NCI-H460 (cell line): ENCODE measurements around the gene EIF2S2. TPM values are rescaled to one million over a fixed set of nuclear protein-coding genes. Genes with fewer than 3 reads are reported as not detected.
"Not testable (repeated sequence)": the region's sequence is repeated elsewhere in the genome, so short reads cannot be mapped to it uniquely, and the experiment has no call there.

Source experiments
- DNase-seq: peaks from one replicate; pipeline ENCODE4 v3.0.0-alpha.2; 2016; ENCODE audit warnings: low read depth; ENCODE audit errors: extremely low read depth
- polyA plus RNA-seq: library from polyadenylated mRNA; depleted of rRNA; stranded (reverse); fragments of >200 nt; gene quantifications from 2 replicates; pipeline ENCODE4 v1.2.3, GENCODE V29; 2014; cell fraction: nucleus; rRNA removed
- total RNA-seq: library from RNA; depleted of rRNA; stranded (reverse); fragments of >200 nt; shearing (Covaris generic); gene quantifications from 2 replicates; pipeline ENCODE4 v1.2.3, GENCODE V29; 2014; rRNA removed

EIF2S2 gene
- total RNA-seq: 257 and 265 TPM in 2 replicates
- polyA plus RNA-seq: 109 and 111 TPM in 2 replicates

DNA sequence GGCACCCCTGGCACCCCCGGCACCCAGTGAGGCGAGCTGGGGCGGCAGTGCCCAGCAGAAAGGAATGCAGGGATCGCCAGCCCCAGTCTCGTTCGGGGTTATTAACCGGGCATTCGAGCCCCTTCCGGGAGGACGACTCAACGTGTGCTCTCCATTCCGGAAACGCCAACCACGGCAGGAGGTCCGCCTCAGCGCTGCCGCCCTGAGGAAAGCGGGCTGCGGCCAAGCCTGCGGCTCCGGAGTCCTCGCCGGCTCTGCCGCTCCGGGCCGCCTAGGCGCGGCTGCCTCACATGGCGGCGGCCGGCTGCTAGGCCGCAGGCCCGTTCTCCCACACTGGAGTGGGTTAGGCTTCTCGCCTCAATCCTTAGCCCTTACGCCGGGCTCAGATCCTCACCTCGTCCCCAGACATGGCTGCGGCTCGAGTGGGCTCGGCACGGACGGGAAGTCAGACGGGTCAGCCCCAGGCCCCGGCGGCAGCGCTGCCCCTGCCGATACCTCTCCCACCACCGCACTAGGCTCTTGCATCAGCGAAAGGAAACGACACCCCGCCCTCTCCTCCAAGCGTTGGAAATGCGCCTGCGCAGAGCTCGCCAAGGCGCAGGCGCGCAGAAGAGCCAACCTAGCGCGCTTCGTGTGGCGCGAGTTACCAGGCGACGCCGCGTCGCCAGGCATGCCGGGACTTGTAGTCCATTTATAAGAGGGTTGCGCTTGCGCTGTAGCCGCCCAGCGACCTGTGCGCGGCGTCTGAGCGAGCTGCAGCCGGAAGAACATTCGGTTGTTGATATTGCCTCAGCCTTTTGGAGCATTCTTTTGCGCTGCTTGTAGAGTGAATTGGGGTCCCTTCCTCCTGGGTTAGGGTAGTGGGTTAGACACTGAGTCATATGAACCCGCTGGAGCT is at the start of gene EIF2S2:
EIF2S2 (minus strand) TSS at position 542 of the 898 bp plus-strand sequence; CDS start at position 409, 133 bp downstream.
- DNase-seq: peak; percentile 99

DNA sequence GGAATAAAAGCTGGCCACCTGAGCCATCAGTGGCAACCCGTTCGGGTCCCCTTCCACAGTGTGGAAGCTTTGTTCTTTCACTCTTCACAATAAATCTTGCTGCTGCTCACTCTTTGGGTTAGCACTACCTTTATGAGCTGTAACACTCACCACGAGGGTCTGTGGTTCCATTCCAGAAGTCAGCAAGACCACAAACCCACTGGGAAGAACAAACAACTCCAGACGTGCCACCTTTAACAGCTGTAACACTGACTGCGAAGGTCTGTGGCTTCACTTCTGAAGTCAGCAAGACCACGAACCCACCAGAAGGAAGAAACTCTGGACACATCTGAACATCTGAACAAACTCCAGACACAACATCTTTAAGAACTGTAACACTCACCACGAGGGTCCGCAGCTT is 45.7 kb upstream of the EIF2S2 start:
- not testable (repeated sequence) for DNase-seq

DNA sequence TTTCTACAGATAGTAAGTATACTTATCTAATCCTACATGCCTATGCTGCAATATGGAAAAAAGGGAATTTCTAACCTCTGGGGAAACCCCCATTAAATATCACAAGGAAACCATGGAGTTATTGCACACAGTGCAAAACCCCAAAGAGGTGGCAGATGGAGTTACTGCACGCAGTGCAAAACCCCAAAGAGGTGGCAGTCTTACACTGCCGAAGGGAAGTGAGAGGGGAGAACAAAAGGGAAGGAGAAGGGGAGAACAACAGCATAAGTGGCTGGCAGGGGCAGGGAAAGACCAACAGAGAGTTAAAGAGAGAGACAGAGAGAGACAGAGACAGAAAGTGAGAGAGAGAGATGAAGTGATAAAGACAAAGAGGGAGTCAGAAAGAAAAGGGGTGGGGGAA is 43.8 kb upstream of the EIF2S2 start:
- no peak for DNase-seq

GRCh38 chr20:34153169-34153568 is 41.1 kb upstream of the EIF2S2 start:
- DNase-seq: not testable (repeated sequence)

- not testable (repeated sequence) for DNase-seq
Observed at GRCh38 chr20:34152073-34152472, 40.0 kb upstream of the EIF2S2 start.

DNA sequence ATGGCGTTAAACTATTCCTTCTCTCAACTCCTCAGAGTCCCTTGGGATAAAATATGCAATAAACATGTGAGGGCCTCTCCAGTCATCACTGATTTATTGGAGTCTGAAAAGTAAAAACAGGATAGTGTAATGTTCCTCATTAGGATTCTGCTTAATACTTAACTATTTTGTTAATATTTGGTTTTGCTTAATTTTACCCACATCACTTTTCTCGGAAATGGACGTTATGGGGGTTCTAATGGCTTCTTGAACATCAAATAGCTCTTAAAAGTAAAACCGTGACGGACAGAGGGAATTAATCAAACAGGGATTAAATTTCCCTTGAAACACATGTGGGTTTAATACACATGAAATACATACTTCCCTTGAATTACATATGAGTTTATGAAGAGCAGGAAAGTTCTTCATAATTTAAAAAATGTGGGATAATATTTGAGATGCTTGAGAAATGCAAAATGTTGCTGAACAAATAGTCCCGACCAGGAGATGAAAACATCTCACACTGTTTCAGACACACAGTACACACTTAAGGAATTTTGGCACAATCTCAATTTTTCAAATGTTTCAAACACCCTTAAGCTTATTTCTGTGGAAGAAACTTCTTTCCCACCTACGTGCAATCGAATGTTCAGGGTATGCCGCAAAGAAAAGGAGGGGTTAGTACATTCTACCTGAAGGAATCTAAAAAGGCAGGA is 38.4 kb upstream of the EIF2S2 start:
- DNase-seq: no peak

DNA sequence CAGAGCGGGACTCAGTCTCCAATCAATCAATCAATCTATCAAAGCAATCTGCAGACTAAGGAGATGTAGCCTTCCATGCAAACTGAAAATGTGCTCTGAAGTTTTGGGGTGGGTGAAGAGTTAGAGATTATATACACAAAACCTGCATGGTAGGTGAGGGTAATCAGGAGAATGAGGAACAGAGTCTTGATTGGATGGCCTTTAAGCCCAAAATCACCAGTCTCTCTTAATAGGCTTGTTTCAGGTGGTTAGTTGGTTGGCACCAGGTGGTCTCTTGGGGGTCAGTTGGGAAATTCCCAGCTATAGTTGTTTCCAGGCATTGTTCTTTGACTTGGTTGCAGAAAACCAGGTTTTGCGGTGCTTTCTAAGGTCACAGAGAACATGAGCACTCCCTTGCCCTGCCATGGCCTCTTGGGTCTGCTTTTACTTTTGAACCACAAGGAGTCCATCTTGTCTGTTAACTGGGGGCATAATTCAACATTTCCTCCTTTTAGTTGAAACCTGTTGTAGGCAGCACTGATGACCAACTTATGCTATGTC is 33.3 kb upstream of the EIF2S2 start:
- DNase-seq: no peak

DNA sequence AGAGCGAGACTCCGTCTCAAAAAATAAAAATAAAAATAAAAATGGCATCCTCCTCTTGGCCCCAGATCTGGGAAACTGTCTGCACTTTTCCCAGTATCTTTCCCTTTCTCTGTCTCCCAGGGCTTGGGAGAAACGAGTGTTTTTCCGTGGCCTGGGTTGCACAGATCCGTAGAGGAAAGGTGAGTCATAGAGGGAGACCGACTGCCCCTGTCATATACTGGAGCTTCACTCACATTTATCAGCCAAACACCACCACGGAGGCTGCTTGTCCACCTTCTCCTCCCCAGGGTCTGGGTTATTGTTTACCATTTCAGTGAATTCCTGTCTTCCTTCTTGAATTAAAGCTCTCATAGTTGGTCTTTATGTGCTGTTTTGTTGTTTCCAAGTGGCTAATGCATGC is 31.9 kb upstream of the EIF2S2 start:
- DNase-seq: no peak

DNA sequence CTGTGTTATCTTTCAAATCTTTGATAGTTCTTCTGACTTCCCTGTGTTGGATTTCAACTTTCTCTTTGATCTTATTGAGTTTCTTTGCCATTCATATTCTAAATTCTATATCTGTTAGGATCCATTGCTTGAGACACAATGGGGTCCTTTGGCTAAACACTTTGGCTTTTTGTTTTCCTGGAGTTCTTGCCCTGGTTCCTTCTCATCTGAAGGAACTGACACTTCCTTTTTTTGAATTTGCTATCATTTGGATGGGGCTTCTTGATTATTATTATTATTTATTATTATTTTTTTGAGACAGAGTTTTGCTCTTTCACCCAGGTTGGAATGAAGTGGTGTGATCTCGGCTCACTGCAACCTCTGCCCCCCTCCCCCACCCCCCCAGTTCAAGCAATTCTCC is 30.1 kb upstream of the EIF2S2 start:
- no peak for DNase-seq

GRCh38 chr20:34141293-34141692 is 29.2 kb upstream of the EIF2S2 start:
- DNase-seq: no peak

DNA sequence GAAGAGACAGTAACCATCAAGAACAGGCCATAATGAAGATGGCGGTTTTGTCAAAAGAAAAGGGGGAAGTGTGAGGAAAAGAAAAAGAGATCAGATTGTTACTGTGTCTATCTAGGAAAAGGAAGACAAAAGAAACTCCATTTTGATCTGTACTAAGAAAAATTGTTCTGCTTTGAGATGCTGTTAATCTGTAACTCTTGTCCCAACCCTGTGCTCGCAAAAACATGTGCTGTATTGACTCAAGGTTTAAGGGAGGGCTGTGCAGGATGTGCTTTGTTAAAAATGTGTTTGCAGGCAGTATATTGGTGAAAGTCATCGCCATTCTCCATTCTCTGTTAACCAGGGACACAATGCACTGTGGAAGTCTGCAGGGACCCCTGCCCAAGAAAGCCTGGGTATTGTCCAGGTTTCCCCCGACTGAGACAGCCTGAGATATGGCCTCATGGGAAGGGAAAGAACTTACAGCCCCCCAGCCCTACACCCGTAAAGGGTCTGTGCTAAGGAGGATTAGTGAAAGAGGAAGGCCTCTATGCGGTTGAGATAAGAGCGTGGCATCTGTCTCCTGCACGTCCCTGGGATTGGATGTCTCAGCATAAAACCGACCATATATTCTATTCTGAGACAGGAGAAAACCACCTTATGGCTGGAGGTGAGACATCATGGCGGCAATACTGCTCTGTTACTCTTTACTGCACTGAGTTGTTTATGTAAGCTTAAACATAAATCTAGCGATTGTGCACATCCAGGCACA is 23.7 kb upstream of the EIF2S2 start:
- DNase-seq: not testable (repeated sequence)

- not testable (repeated sequence) for DNase-seq
Observed at GRCh38 chr20:34133365-34133860, 21.4 kb upstream of the EIF2S2 start.

DNA sequence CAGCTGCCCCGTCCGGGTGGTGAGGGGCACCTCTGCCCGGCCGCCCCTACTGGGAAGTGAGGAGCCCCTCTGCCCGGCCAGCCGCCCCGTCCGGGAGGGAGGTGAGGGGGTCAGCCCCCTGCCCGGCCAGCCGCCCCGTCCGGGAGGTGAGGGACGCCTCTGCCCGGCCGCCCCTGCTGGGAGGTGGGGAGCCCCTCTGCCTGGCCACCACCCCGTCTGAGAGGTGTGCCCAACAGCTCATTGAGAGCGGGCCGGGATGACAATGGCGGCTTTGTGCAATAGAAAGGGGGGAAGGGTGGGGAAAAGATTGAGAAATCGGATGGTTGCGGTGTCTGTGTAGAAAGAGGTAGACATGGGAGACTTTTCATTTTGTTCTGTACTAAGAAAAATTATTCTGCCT is 20.9 kb upstream of the EIF2S2 start:
- DNase-seq: not testable (repeated sequence)

DNA sequence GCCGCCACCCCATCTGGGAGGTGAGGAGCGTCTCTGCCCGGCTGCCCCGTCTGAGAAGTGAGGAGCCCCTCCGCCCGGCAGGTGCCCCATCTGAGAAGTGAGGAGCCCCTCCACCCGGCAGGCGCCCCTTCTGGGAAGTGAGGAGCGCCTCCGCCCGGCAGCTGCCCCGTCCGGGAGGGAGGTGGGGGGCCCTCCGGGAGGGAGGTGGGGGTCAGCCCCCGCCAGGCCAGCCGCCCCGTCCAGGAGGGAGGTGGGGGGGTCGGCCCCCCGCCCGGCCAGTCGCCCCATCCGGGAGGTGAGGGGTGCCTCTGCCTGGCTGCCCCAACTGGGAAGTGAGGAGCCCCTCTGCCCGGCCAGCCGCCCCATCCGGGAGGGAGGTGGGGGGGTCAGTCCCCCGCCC is 20.4 kb upstream of the EIF2S2 start:
- DNase-seq: not testable (repeated sequence)

DNA sequence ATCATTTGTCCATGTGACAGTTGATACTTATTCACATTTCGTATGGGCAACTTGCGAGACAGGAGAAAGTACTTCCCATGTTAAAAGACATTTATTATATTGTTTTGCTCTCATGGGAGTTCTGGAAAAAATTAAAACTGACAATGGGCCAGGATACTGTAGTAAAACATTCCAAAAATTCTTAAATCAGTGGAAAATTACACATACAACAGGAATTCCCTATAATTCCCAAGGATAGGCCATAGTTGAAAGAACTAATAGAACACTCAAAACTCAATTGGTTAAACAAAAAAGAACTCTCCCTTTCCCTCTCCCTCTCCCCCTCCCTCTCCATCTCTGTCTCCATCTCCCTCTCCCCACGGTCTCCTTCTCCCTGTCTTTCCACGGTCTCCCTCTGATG is 19.4 kb upstream of the EIF2S2 start:
- DNase-seq: no peak

GRCh38 chr20:34129518-34130162 is 17.6 kb upstream of the EIF2S2 start:
- DNase-seq: peak; percentile 82

- DNase-seq: no peak
Observed at GRCh38 chr20:34127792-34128191, 15.7 kb upstream of the EIF2S2 start.

DNA sequence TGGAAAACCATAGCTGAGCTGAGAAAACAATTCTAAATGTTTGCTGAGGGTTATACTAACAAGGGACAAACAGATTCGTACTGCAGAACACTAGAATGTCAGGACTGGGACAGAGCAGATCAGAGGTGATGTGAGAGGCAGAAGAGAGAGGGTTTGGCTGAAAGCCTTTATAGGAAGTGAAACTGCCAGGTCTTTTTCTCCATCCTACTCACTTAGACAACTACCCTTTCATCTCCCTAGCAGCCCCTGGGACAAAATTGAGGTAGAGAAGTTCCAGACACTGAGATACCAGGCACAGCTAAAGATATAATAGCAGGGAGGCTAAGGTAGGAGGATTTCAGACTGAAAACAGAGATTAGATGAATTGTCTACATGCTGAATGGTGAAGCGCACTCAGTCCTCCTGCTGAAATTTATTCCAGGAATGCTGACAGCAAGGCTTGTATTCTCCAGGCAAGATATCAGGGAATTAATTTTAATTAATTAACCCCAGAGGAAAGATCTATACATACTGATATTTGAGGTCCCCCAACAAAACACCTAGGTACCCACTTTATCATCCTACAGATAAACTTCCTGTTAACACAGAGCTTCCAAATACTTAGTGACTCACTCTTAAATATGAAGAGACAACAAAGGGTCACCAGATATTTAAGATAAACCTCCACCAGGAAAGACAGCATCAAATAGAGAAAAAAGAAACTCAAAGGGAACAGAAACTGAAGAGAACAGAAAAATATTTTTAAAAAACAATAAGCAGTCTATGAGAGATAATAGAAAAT is 12.6 kb upstream of the EIF2S2 start:
- DNase-seq: no peak

DNA sequence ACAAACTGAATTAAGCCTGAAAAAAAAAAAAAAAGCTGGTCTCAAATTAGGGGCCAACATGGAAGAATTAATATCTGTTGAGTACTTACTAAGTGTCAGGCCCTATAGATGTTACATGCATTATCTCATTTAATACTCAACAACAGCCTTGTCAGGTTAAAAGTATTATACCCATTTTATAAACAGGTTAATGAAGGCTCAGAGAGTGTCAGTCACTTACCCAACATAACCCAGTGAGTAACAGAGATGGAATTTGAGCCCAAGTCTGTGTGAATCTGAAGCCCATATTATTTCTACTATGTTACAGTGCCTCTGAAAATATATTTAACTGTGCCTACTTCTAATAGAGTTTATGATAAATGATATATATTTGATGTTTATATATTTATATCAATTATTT is 11.3 kb upstream of the EIF2S2 start:
- DNase-seq: no peak
